ENCODE measurements around the gene DDX42. TPM values are rescaled to one million over a fixed set of nuclear protein-coding genes. Genes with fewer than 3 reads are reported as not detected.

Gene DDX42
- total and polyA plus RNA-seq, 2 of the 13 experiments (the other 11 are each of a cell fraction or from before 2014, with no cell fraction given): 87.2 to 92.9 TPM

GRCh38 chr17:63819585-63820537 is 45.9 kb downstream of the DDX42 start:
- ATAC-seq (peak; percentile 10; the same call in 2 of the 3 replicates), DNase-seq (ENCODE audit: low spot score) (no peak), FAIRE-seq (no peak)
- ChIA-PET POLR2A (interaction anchor here (1.7 kb wide), 1 partner anchor 7 kb away, joined by 10 read pairs; the partner anchor contains the start of genes FTSJ3 and PSMC5), CTCF (ENCODE audit: low intra/inter-chr PET ratio, low total read pairs) (no interaction called here)
- intact Hi-C loops (cut with micrococcal nuclease; ENCODE audit: unreplicated experiment): no loop called here
- Histone ChIP-seq H3K27me3 (ENCODE audit: control insufficient read depth in 1 of 2, insufficient read depth in 2 of 2, low read length in 2 of 2) (no peaks in the 10 kb centered on the region), H3K4me2 (ENCODE audit: low read depth, low read length) (no peak overlapping the region), H3K27ac (ENCODE audit: extremely low read length, insufficient read depth, low read length) (no peak overlapping the region), H3K36me3 (replicated peaks in 1 of 2; ENCODE audit: control insufficient read depth in 1 of 2, insufficient read depth in 2 of 2, low read length in 2 of 2) (peaks cover 52 to 95% of the 10 kb centered on the region in 2 experiments), H4K20me1 (ENCODE audit: insufficient read depth, low read length) (peaks cover 3% of the 10 kb centered on the region; the same call in 1 of the 2 replicates), H3K9ac (ENCODE audit: insufficient read depth, low read depth, low read length) (no peak overlapping the region), H3K4me1 (ENCODE audit: insufficient read depth, low read length) (peaks cover 14% of the 10 kb centered on the region; the same call in 1 of the 2 replicates), H3K79me2 (ENCODE audit: insufficient read depth, low read length) (peaks cover 2% of the 10 kb centered on the region), H2AFZ (ENCODE audit: low read length) (no peak overlapping the region), H3K4me3 (replicated peaks in 1 of 3; ENCODE audit: insufficient read depth in 1 of 3, low read depth in 2 of 3, low read length in 3 of 3) (no peak overlapping the region), H3K9me3 (ENCODE audit: low read length) (no peaks in the 10 kb centered on the region)
- in situ Hi-C loops (cut with HindIII; ENCODE audit: extremely low pct_ligation_motif_present, low pct_unique_long_range_greater_than_20kb): no loop called here
- TSS peak; percentile 63 for BruUV-seq (replicated peaks)
- 94% methylated on average over 21 of the region's 21 CpGs for WGBS (ENCODE audit: low lambda C conversion rate)
- TF ChIP-seq MLX (CRISPR knock-in tag; IDR thresholded peaks at IDR 0.05) (no peak), HNRNPK (IDR thresholded peaks at IDR 0.05; ENCODE audit: low read depth, low read length, poor library complexity, severe bottlenecking) (peak; percentile 23), PLSCR1 (CRISPR knock-in tag; IDR thresholded peaks at IDR 0.05; ENCODE audit: borderline replicate concordance) (no peak), ZBTB1 (CRISPR knock-in tag; IDR thresholded peaks at IDR 0.05; ENCODE audit: borderline replicate concordance) (no peak), DPF2 (CRISPR knock-in tag; IDR thresholded peaks at IDR 0.05; ENCODE audit: borderline replicate concordance, low read depth) (no peak), CENPBD1 (CRISPR knock-in tag; IDR thresholded peaks at IDR 0.05; ENCODE audit: borderline replicate concordance, low read depth) (no peak), FOXJ3 (CRISPR knock-in tag; IDR thresholded peaks at IDR 0.05; ENCODE audit: borderline replicate concordance) (no peak), NFIB (CRISPR knock-in tag; IDR thresholded peaks at IDR 0.05; ENCODE audit: borderline replicate concordance) (no peak), RBM22 (optimal IDR thresholded peaks at IDR 0.05; ENCODE audit: low read length) (peak; percentile 99), HOMEZ (CRISPR knock-in tag; IDR thresholded peaks at IDR 0.05; ENCODE audit: low read depth) (no peak), PREB (CRISPR knock-in tag; IDR thresholded peaks at IDR 0.05) (no peak), BRCA1 (CRISPR knock-in tag; IDR thresholded peaks at IDR 0.05) (no peak), POGZ (CRISPR knock-in tag; IDR thresholded peaks at IDR 0.05) (no peak), TOPORS (CRISPR knock-in tag; IDR thresholded peaks at IDR 0.05) (no peak), SOX6 (IDR thresholded peaks at IDR 0.05) (no peak), SOX6 (CRISPR knock-in tag; IDR thresholded peaks at IDR 0.05) (no peak), ELF4 (CRISPR knock-in tag; IDR thresholded peaks at IDR 0.05; ENCODE audit: borderline replicate concordance) (no peak)
